Measurements from ENCODE around the gene TMEM82. TPM values are rescaled to one million over a fixed set of nuclear protein-coding genes. Genes with fewer than 3 reads are reported as not detected.
A peak's percentile ranks its signal among the peaks of the same experiment; 100 is the strongest.

Gene TMEM82
- total RNA-seq, 4 donors from 2014 or later = 1.8 to 30.3 (median 19.2) TPM

DNA sequence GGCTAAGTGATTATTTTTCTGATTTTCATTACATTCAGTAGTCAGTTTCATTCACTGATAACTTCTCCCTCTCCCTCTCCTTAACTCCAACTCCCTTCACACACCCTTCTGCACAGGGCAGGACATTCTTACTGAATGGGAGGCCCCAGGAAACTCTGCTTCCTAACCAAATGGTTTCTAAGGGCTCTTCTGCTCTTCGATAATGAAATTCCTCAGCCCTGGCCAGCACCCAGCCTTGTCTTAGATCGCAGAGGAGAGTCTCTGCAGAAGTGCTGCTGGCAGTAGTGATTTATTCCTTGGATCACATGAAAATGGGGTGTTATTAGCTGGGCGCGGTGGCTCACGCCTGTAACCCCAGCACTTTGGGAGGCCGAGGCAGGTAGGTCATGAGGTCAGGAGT, 41.8 kb upstream of the TMEM82 start:
- intact Hi-C loops (cut with DNase I; ENCODE audit: low total_unique reads) (no loop called here), in situ Hi-C loops (cut with MboI; ENCODE audit: low pct_ligation_motif_present in 1 of 4, low pct_unique_long_range_greater_than_20kb in 1 of 4, low sequenced_read_pairs in 3 of 4) (no loop called here)
- no peaks in the 10 kb centered on the region for H3K36me3 ChIP-seq
- H3K27me3 ChIP-seq = no peaks in the 10 kb centered on the region
- 72% methylated on average over 6 of the region's 6 CpGs; no CpG with 5 or more reads in 1 of the 2 donors for WGBS, 2 donors (ENCODE audit: low coverage in 1 of 2)
- TF ChIP-seq POLR2A (IDR thresholded peaks at IDR 0.05) (no peak), POLR2AphosphoS5 (IDR thresholded peaks at IDR 0.05) (no peak)
- DNase-seq = no peak
- H3K4me3 ChIP-seq = no peak overlapping the region
- peaks cover 11 to 53% (median 26%) of the 10 kb centered on the region in 4 donors for H3K4me1 ChIP-seq
- H3K9me3 ChIP-seq = no peaks in the 10 kb centered on the region
- H3K27ac ChIP-seq = peak overlapping the region in 1 of 4 donors; percentile 14

DNA sequence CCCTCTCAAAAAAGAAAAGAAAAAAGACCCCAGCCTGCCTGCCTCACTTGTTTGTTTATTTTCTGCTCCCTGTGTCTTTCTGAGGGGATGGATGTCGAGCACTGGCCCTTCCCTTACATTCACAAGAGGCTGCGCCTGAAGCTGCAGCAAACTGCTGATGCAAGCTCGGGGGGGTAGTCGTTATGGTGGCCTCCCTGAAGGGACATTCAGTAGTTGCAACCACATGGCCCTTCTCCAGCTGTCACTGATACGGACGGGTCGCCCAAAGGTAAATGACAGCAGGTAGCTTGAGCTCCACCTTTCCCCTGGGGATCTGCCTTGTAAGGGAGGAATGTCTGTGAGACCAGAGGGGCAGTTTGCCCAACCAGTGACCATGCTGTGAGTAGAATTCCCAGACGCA, 40.5 kb upstream of the TMEM82 start:
- Histone ChIP-seq H3K36me3 (no peaks in the 10 kb centered on the region), H3K27me3 (no peaks in the 10 kb centered on the region), H3K27ac (peak overlapping the region in 1 of 4 donors; percentile 85), H3K4me1 (peaks cover 11 to 51% (median 26%) of the 10 kb centered on the region in 4 donors), H3K9me3 (no peaks in the 10 kb centered on the region), H3K4me3 (no peak overlapping the region)
- in situ Hi-C loops (cut with MboI; ENCODE audit: low pct_ligation_motif_present in 1 of 4, low pct_unique_long_range_greater_than_20kb in 1 of 4, low sequenced_read_pairs in 3 of 4) = no loop called here
- no peak for DNase-seq
- TF ChIP-seq POLR2A (IDR thresholded peaks at IDR 0.05) = no peak
- TF ChIP-seq EP300 (IDR thresholded peaks at IDR 0.05; ENCODE audit: low read depth) = no peak
- TF ChIP-seq POLR2AphosphoS5 (IDR thresholded peaks at IDR 0.05) = no peak
- TF ChIP-seq, protein P1, sequence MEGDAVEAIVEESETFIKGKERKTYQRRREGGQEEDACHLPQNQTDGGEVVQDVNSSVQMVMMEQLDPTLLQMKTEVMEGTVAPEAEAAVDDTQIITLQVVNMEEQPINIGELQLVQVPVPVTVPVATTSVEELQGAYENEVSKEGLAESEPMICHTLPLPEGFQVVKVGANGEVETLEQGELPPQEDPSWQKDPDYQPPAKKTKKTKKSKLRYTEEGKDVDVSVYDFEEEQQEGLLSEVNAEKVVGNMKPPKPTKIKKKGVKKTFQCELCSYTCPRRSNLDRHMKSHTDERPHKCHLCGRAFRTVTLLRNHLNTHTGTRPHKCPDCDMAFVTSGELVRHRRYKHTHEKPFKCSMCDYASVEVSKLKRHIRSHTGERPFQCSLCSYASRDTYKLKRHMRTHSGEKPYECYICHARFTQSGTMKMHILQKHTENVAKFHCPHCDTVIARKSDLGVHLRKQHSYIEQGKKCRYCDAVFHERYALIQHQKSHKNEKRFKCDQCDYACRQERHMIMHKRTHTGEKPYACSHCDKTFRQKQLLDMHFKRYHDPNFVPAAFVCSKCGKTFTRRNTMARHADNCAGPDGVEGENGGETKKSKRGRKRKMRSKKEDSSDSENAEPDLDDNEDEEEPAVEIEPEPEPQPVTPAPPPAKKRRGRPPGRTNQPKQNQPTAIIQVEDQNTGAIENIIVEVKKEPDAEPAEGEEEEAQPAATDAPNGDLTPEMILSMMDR (IDR thresholded peaks at IDR 0.05) = no peak
- WGBS, 2 donors (ENCODE audit: low coverage in 1 of 2) = 93% methylated on average over 2 to 8 of the region's 8 CpGs
- intact Hi-C loops (cut with DNase I; ENCODE audit: low total_unique reads) = no loop called here

DNA sequence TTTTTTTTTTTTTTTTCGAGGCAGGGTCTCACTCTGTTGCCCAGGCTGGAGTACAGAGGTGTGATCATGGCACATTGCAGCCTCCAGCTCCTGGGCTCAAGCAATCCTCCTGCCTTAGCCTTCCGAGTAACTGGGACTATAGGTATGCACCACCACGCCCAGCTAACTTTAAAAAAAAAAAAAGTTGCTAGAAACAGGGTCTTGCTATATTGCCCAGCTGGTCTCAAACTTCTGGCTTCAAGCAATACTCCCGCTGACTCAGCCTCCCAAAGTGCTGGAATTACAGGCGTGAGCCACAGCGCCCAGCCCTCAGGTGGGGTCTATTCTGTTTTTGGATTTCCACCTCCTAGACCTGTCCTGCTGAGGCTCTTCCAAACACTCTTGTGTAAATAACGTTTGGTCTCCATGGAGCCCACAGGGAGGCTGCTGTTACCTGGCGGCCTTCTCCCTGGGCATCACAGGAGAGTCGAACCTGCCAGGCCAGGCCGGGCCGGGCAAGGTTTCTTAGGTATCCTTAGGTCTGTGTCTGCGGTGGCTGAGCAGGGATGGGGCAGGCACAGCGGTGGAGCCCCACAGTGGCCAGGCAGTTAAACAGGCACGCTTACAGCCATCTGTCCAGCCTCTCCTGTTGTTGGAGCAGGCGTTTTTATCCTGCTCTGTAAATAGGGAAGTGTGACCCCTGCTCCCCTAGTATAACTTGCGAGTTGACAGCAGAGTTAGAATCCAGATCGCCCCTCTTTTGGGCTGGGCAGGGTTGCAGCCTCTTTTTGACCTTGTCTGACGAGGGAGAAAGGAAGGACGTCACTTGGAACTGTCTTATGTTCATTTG, 39.4 kb upstream of the TMEM82 start:
- H3K27ac ChIP-seq = peak overlapping the region; percentile 80 to 85 (median 84)
- in situ Hi-C loops (cut with MboI; ENCODE audit: low pct_ligation_motif_present in 1 of 4, low pct_unique_long_range_greater_than_20kb in 1 of 4, low sequenced_read_pairs in 3 of 4) (no loop called here), intact Hi-C loops (cut with DNase I; ENCODE audit: low total_unique reads) (no loop called here)
- no peak overlapping the region for H3K4me3 ChIP-seq
- H3K27me3 ChIP-seq = no peaks in the 10 kb centered on the region
- TF ChIP-seq POLR2AphosphoS5 (IDR thresholded peaks at IDR 0.05) = no peak
- TF ChIP-seq, protein P1 (IDR thresholded peaks at IDR 0.05) = peak in 3 of 5 experiments; percentile 18 to 23 (median 20)
- peaks cover 11 to 51% (median 25%) of the 10 kb centered on the region in 4 donors for H3K4me1 ChIP-seq
- WGBS, 2 donors (ENCODE audit: low coverage in 1 of 2) = 57 to 60% methylated on average over 9 to 19 of the region's 19 CpGs
- no peaks in the 10 kb centered on the region for H3K9me3 ChIP-seq
- no peaks in the 10 kb centered on the region for H3K36me3 ChIP-seq
- peak; percentile 41 for DNase-seq

DNA sequence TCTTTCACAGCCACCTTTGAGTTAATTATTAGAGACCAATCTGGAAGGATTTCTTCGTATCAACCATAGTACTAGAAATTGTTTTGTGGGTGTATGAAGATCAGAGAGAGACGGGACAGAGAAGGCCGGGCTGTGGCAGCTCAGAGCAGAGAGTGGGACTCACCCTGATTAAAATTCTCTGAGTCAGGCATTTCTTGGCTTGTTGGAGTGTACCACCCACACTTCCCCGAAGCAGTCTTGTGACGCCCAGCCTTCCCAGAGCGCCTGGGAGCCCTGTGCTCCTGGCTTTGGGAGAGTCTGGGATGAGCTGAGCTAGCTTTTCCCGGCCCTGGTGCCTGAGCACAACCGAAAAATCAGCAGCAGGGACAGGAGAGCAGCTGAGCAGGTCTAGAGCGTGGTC, 38.7 kb upstream of the TMEM82 start:
- intact Hi-C loops (cut with DNase I; ENCODE audit: low total_unique reads) (no loop called here), in situ Hi-C loops (cut with MboI; ENCODE audit: low pct_ligation_motif_present in 1 of 4, low pct_unique_long_range_greater_than_20kb in 1 of 4, low sequenced_read_pairs in 3 of 4) (no loop called here)
- Histone ChIP-seq H3K4me3 (peak overlapping the region in 1 of 4 donors; percentile 8), H3K4me1 (peaks cover 11 to 48% (median 24%) of the 10 kb centered on the region in 4 donors), H3K9me3 (no peaks in the 10 kb centered on the region), H3K27ac (peak overlapping the region; percentile 80 to 85 (median 84)), H3K27me3 (no peaks in the 10 kb centered on the region), H3K36me3 (no peaks in the 10 kb centered on the region)
- TF ChIP-seq, protein P1 (IDR thresholded peaks at IDR 0.05) = no peak
- TF ChIP-seq POLR2AphosphoS5 (IDR thresholded peaks at IDR 0.05) = peak; percentile 37 to 71 (median 53)
- peak; percentile 21 for TF ChIP-seq EP300 (IDR thresholded peaks at IDR 0.05; ENCODE audit: low read depth)
- TF ChIP-seq POLR2A (IDR thresholded peaks at IDR 0.05) = peak; percentile 9
- DNase-seq = peak; percentile 49
- 54% methylated on average over 9 of the region's 9 CpGs; no CpG with 5 or more reads in 1 of the 2 donors for WGBS, 2 donors (ENCODE audit: low coverage in 1 of 2)

All from transverse colon (tissue), 4 donors.